Osteoblast (primary cell): Measurements from ENCODE around the gene SEMA3G. TPM values are rescaled to one million over a fixed set of nuclear protein-coding genes. Genes with fewer than 3 reads are reported as not detected.

Source experiments
- DNase-seq: peaks from one replicate; pipeline ENCODE4 v3.0.0; 2011; ENCODE audit warnings: low spot score, mixed read lengths; ENCODE audit not compliant: insufficient read length; ENCODE audit errors: missing footprints
- H2AFZ ChIP-seq: 2 replicates; pipeline ENCODE4 v1.6.0; 2011; ENCODE audit warnings: mild to moderate bottlenecking, low read length
- H3K27ac ChIP-seq: 2 replicates; pipeline ENCODE4 v1.5.1; 2011; ENCODE audit warnings: mild to moderate bottlenecking, low read depth, low read length, moderate library complexity
- H3K27me3 ChIP-seq: 2 replicates; pipeline ENCODE4 v1.6.0; 2012; ENCODE audit warnings: mild to moderate bottlenecking, control low read depth, inconsistent platforms, low read length, moderate library complexity; ENCODE audit not compliant: insufficient read depth
- H3K36me3 ChIP-seq: 2 replicates; pipeline ENCODE4 v1.5.1; 2011; ENCODE audit warnings: mild to moderate bottlenecking, low read length, control low read depth, moderate library complexity; ENCODE audit not compliant: insufficient read depth
- H3K4me1 ChIP-seq: 2 replicates; pipeline ENCODE4 v1.5.1; 2011; ENCODE audit warnings: mild to moderate bottlenecking, low read length, control low read depth, moderate library complexity; ENCODE audit not compliant: insufficient read depth
- H3K4me2 ChIP-seq: 2 replicates; pipeline ENCODE4 v1.6.0; 2011; ENCODE audit warnings: mild to moderate bottlenecking, low read length; ENCODE audit not compliant: insufficient read depth
- H3K4me3 ChIP-seq: fragments of 200-600 bp; sonication (generic); 3 replicates; pipeline ENCODE4 v1.5.1; 2012; ENCODE audit warnings: mild to moderate bottlenecking, low read length, inconsistent platforms; ENCODE audit not compliant: insufficient read depth
- H3K79me2 ChIP-seq: 2 replicates; pipeline ENCODE4 v1.6.0; 2012; ENCODE audit warnings: mild to moderate bottlenecking, low read length, control low read depth, inconsistent platforms; ENCODE audit not compliant: insufficient read depth
- H3K9me3 ChIP-seq: 2 replicates; pipeline ENCODE4 v1.5.1; 2011; ENCODE audit warnings: low read depth, low read length, control low read depth
- H4K20me1 ChIP-seq: 2 replicates; pipeline ENCODE4 v1.6.0; 2012; ENCODE audit warnings: mild to moderate bottlenecking, low read length, control low read depth; ENCODE audit not compliant: insufficient read depth
- total RNA-seq: library from RNA; depleted of rRNA; stranded (reverse); fragments of >200 nt; gene quantifications from 2 replicates; pipeline ENCODE4 v1.2.3, GENCODE V29; 2012
- TF ChIP-seq, protein P1 (sequence below): IDR thresholded peaks from 2 replicates; pipeline ENCODE4 v1.5.1; 2011; ENCODE audit warnings: mild to moderate bottlenecking, low read depth, low read length, moderate library complexity; ENCODE audit errors: extremely low read depth

SEMA3G gene
- total RNA-seq, 1 donor, result not detected

DNA sequence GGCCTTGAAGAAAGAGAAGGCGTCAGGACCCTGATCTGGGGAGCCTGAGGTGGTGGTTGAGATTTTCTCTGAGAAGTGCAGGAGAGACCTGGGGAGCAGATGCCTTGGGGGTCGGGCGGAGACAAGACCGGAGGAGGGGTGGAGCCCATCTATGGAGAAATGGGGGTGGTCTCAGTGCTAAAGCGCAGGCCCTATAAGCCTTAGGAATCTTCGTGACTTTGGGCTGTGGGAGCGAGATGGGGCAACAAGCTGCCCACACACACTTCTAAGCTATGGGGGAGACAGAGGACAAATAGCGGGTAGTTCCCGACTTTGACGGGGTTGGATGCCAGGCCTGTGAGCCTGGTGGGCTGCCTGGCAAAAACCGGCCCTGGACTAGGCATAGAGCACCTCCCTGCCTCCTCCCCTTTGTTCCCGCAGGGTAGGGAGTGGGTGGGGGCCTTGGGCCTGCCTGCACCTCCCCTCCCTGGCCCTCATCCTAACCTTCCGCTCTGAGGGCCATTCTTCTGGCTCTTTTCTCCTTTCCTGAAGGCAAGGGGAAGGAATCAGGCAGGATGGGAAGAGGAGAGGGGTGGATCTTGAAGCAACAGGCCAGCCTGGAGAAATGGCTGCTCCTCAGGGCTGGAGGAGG, 11.4 kb upstream of the SEMA3G start:
- TF ChIP-seq, protein P1, sequence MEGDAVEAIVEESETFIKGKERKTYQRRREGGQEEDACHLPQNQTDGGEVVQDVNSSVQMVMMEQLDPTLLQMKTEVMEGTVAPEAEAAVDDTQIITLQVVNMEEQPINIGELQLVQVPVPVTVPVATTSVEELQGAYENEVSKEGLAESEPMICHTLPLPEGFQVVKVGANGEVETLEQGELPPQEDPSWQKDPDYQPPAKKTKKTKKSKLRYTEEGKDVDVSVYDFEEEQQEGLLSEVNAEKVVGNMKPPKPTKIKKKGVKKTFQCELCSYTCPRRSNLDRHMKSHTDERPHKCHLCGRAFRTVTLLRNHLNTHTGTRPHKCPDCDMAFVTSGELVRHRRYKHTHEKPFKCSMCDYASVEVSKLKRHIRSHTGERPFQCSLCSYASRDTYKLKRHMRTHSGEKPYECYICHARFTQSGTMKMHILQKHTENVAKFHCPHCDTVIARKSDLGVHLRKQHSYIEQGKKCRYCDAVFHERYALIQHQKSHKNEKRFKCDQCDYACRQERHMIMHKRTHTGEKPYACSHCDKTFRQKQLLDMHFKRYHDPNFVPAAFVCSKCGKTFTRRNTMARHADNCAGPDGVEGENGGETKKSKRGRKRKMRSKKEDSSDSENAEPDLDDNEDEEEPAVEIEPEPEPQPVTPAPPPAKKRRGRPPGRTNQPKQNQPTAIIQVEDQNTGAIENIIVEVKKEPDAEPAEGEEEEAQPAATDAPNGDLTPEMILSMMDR, result no peak
- peak; percentile 94 for DNase-seq
- H3K79me2 ChIP-seq, result peaks cover 53% of the 10 kb centered on the region
- peak overlapping the region; percentile 96 for H3K4me2 ChIP-seq
- peaks cover 39% of the 10 kb centered on the region for H3K36me3 ChIP-seq
- peak overlapping the region; percentile 80 for H3K27ac ChIP-seq
- peaks cover 31% of the 10 kb centered on the region for H4K20me1 ChIP-seq
- H3K4me3 ChIP-seq, result peak overlapping the region; percentile 92
- no peaks in the 10 kb centered on the region for H3K9me3 ChIP-seq
- H3K4me1 ChIP-seq, result peaks cover 19% of the 10 kb centered on the region
- H3K27me3 ChIP-seq, result no peaks in the 10 kb centered on the region
- H2AFZ ChIP-seq, result peak overlapping the region; percentile 86

DNA sequence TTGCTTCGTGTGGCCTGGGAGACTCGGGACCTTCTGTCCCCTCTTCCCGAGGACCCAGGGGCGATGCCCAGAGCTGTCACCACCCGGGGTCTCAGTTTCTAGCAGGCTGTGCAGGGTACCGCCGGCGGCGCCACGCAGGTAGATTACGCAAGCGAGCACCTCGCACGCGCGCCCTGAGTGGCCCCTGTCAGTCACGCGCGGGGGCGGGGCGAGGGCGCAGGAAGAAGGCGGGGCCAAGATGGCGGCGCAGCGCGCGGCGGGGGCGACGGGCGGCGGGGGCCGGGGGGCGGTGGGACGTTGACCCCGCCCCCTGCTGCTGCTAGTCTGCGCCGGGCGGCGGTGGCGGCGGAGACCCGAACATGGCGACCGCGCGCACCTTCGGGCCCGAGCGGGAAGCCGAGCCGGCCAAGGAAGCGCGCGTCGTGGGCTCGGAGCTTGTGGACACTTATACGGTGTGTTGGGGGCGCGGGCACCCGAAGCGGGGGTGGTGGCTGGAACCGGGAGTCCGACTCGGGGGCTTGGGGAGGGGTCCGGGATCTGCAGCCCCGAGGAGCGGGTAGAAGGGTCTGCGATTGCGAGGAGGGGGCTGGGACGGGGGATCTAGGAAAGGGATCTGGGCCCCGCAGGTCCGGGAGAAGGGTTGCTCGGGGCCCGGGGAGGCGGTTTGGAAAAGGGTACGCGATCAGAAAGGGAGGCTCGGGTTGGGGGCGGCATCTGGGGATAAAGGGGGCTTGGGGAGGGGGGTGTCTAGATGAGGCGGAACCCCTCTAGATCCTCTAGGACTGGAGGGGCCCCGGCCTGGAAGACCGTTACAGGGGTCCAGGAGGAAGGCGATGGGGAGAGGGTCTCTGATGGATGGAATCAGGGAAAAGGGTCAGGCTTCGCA, 10.6 kb upstream of the SEMA3G start, which contains the start of gene NISCH:
TSS of gene NISCH (plus strand) at position 322 of the 886 bp plus-strand sequence. CDS start at position 360, 38 bp downstream.
- Histone ChIP-seq H3K79me2 (peaks cover 45% of the 10 kb centered on the region), H3K4me3 (peak within 1 kb of the TSS; percentile 92), H3K27me3 (no peaks in the 10 kb centered on the region), H3K4me1 (peaks cover 19% of the 10 kb centered on the region), H4K20me1 (peaks cover 29% of the 10 kb centered on the region), H2AFZ (peak within 1 kb of the TSS; percentile 87), H3K9me3 (no peaks in the 10 kb centered on the region), H3K36me3 (peaks cover 32% of the 10 kb centered on the region), H3K27ac (peak within 1 kb of the TSS; percentile 80), H3K4me2 (peak within 1 kb of the TSS; percentile 96)
- TF ChIP-seq, protein P1, result no peak
- peak; percentile 98 for DNase-seq

DNA sequence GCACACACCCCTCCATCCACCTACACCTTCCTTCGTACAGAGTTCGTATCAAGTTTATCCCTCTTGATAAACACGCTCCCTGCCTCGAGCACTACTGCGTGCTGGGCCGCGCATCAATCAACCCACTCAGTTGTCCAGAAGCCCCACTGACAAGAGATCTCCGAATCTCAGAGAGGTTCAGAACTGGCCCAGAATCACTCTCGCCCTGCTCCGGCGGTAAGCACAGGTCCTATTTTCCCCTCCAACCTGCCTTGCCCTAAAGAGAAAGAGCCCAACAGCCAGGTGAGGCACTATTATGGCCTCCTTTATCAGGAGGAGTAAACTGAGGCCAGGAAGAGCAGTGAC, 10.0 kb upstream of the SEMA3G start:
- peaks cover 40% of the 10 kb centered on the region for H3K79me2 ChIP-seq
- H3K9me3 ChIP-seq, result no peaks in the 10 kb centered on the region
- peak overlapping the region; percentile 73 for H3K27ac ChIP-seq
- H3K4me1 ChIP-seq, result peaks cover 19% of the 10 kb centered on the region
- peak overlapping the region; percentile 92 for H3K4me3 ChIP-seq
- peak overlapping the region; percentile 87 for H2AFZ ChIP-seq
- peaks cover 26% of the 10 kb centered on the region for H3K36me3 ChIP-seq
- peak overlapping the region; percentile 92 for H3K4me2 ChIP-seq
- peak; percentile 93 for DNase-seq
- H4K20me1 ChIP-seq, result peaks cover 29% of the 10 kb centered on the region
- TF ChIP-seq, protein P1, result no peak
- H3K27me3 ChIP-seq, result no peaks in the 10 kb centered on the region
